SW480 (cell line): ENCODE results near the gene SIGLEC9.
"Not testable (repeated sequence)": the region's sequence is repeated elsewhere in the genome, so short reads cannot be mapped to it uniquely, and the experiment has no call there.

ENCODE experiments used
- DNase-seq: peaks from one replicate; pipeline ENCODE4 v3.0.0-alpha.2; 2016; ENCODE audit warnings: low spot score

The SIGLEC9 gene

GRCh38 chr19:51123802-51124201, 904 bp upstream of the SIGLEC9 start:
- no peak for DNase-seq

DNA sequence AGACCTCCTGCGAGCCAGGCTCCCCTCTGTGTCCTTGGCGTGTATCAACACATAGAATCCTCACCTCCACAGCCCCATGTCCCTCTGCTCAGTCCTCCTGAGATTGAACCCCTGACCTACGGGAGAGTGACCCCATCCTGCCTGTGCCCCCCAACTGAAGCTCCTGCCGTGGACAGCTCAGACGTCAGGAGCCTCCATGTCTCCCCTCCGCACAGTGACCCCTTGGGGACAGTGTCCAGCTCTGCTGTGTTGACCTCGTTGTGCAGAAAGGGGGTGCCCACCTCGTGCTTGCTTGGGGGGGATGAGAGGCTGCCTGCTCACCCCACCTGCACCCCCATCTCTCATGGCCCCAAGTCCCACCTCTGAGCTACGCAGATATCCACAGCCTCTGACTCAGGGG, 490 bp upstream of the SIGLEC9 start:
- no peak for DNase-seq

DNA sequence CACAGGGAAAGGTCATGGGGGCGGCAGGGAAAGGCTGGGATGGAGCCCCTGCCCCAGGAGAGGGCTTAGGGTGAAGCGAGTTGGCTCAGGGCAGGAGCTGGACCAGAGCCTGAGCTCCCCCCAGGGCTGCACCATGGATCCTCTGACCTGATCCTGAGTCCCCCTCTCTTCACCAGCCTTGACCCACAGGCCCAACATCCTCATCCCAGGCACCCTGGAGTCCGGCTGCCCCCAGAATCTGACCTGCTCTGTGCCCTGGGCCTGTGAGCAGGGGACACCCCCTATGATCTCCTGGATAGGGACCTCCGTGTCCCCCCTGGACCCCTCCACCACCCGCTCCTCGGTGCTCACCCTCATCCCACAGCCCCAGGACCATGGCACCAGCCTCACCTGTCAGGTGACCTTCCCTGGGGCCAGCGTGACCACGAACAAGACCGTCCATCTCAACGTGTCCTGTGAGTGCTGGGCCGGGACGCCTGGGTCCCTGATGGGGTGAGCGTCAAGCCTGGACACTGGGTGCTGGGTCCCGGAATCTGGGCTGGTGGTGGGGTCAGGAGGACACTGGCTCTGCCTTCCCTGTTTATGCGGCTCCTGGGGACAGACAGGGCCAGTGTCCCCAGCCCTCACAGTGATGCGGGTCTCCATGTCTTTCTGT, 842 bp downstream of the SIGLEC9 start:
- DNase-seq = no peak

GRCh38 chr19:51127032-51127431, 2.3 kb downstream of the SIGLEC9 start:
- DNase-seq = no peak

GRCh38 chr19:51127755-51128154, 3.0 kb downstream of the SIGLEC9 start:
- no peak for DNase-seq

DNA sequence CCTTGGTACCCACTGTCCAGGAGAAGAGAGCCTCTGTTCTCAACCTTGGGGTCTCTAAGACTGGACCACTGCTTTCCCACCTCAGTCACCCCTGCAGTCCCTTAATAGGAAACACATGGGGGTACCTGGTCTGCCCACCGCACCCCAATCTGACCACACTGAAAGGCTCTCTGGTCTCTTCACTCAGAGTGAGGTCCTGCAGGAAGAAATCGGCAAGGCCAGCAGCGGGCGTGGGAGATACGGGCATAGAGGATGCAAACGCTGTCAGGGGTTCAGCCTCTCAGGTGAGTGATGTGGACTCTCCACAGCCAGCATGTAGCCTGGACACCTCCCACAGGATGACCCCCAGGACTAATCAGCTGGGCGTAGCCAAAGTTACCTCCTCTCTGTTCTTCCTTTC, 3.5 kb downstream of the SIGLEC9 start:
- DNase-seq = no peak

GRCh38 chr19:51129716-51130115, 5.0 kb downstream of the SIGLEC9 start:
- DNase-seq = no peak

GRCh38 chr19:51131780-51132680, 7.3 kb downstream of the SIGLEC9 start:
- no peak for DNase-seq

DNA sequence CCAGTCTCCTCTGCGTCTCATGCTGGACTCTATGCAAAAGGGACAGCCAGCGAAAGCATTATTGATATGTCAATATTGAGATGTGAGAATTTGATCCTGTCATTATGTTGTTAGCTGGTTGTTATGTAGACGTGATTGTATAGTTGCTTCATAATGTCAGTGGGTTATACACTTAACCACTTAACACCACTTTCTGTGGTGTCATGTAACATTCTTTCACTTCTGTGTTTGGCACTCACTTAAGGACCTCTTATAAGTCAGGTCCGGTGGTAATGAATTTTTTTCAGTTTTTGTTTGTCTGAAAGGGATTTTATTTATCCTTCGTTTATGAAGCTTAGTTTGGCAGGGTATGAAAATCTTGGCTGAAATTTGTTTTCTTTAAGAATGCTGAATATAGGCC, 10.3 kb downstream of the SIGLEC9 start:
- no peak for DNase-seq

DNA sequence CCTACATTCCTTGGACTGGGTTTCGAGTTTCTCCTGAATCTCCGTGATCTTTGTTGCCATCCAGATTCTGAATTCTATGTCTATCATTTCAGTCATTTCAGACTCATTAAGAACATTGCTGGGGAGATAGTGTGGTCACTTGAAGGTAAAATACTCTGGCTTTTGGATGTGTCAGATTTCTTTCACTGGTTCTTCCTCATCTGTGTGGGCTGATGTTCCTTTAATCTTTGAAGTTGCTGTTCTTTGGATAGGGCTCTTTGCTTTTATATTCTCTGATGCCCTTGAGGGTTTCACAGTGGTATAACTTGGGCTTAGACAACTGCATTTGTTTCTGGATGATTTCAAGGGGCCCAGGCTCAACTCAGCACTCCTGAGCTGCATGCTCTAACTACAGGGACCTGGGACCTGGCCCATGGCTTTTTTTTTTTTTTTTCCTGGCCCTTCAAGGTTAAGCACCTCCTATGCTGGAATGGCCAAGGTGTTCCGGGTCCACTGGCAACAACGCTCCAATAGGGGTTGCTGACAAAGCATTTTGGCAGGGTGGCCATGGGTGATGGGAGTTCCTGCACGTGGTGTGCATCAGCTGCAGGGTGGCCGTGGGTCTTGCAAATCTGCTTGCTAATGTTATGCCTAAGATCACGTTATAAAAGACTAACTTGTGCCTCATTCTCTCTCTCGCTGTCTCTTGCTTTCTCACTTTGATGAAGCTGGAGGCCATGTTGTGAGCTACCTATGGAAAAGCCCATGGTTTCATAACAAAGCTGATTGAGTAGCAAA, 11.5 kb downstream of the SIGLEC9 start:
- DNase-seq = no peak

DNA sequence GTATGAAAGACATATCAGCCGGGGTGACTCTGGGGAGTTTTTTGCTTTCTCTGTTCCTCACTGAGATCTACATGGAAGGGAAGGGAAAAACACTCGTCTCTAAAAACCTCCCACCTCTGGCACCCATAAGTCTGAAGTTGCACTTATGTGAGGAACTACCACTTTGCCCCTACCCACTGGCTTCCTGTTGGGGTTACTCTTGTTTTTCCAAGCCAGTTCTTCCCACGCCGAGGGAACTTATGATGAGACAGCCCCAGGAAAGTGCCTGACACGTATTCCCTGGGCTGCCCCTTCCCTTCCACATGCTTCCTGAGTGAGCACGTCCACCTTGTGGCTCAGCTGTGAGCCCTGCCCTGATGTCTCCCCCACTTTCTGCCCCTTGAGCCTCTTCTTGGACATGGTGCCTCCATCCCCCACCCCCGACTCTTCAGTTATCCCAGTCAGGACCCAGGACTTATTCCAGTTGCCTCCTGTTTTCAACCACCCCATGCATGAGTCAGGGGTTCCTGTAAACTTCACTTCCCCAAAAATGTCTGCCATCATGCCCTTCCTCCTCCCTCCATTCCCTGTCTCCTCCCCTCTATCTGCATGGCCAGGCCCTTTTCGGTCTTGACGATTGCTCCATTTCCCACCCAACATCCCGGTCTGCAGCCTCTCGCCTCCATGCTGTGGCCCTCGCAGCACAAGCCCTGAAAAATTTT, 12.3 kb downstream of the SIGLEC9 start:
- no peak for DNase-seq

DNA sequence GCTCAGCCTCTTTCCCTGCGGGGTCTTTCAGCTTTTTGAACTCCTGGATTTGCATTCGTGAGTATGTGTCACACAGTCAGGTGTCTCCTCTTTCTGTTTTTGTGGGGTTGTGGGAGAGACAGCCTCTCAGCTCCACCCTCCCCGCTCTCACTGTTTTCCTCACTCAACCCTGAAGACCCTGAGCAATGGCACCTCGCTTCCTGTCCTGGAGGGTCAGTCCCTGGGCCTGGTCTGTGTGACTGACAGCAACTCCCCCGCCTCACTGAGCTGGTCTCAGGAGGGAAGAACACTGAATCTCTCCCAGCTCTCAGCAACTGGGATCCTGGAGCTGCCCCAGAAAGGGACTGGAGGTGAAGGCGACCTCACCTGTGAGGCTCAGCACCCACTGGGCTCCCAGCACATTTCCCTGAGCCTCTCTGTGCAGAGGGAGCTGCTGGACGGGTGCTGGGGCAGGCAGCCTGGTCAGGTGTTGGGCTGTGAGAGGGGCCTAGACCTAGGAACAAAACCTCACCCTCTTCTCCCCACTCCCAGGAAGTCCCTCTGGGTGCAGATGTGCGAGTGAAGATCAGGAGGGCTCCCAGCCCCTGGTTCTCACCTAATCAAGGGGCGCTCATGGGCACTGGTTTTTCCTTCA, 13.2 kb downstream of the SIGLEC9 start:
- no peak for DNase-seq

GRCh38 chr19:51138549-51138979, 13.9 kb downstream of the SIGLEC9 start:
- no peak for DNase-seq

GRCh38 chr19:51139299-51140014, 14.8 kb downstream of the SIGLEC9 start:
- no peak for DNase-seq

DNA sequence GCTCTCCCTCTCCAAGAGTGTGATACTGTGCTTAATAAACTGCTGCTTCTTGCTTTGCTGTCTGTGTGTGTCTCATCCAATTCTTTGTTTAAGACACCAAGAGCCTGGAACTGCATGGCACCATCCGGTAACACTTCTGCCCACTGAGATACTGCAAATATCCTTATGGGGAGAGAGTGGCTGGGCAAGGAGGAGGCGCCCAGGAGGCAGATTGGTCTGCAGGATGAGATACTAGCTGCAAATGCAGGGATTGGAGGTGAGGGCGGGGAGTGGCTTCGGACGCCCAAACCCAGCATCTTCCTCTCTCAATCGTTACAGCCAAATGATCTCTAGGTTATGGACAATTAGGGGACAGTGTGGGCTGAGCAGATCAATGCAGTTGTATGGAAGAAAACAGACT, 15.7 kb downstream of the SIGLEC9 start:
- no peak for DNase-seq

- DNase-seq = no peak
Observed at GRCh38 chr19:51141181-51141580, 16.5 kb downstream of the SIGLEC9 start.

DNA sequence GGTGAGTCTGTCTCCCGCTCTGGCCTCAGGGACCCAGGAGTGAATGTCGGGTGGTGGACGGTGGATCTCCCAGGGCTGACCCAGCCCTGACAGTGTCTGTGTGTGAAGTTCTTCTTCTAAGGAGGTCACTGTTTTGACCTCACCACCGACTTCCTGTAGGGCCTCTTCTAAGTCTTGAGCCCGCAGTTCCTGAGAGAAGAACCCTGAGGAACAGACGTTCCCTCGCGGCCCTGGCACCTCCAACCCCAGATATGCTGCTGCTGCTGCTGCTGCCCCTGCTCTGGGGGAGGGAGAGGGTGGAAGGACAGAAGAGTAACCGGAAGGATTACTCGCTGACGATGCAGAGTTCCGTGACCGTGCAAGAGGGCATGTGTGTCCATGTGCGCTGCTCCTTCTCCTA, 17.4 kb downstream of the SIGLEC9 start, which contains the start of gene SIGLEC7:
Gene SIGLEC7, plus strand, starts transcription at position 183 of the 400 bp plus-strand sequence. Its CDS starts 69 bp downstream, at position 252.
- DNase-seq = no peak

DNA sequence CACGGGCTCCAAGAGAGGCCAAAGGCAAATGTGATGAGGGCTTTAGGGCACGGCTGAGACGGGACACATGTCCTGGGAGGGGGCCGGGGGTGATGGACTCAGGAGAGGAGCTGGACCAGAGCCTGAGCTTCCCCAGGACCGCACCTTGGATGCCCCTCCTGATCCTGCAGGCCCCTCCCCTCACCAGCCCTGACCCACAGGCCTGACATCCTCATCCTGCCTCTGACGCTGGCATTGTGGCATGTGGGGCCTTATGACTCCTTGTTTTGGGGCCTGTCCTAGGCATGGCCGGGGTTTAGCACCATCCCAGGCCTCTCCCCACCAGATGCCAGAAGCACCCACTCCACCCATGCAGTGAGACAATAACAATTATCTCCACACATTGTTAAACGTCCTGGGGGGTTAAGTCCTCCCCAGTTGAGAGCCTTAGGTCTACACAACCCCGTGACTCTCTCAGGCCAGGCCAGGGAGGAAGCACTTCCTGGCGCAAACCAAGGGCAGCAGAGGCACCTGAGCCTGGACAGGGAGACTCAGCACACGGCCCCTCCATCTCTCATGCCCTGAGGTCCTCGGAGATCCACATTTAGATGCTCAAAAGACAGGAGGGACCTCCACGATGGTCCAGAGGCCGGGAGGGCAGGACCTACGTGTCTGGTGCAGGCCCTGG, 18.2 kb downstream of the SIGLEC9 start:
- not testable (repeated sequence) for DNase-seq

DNA sequence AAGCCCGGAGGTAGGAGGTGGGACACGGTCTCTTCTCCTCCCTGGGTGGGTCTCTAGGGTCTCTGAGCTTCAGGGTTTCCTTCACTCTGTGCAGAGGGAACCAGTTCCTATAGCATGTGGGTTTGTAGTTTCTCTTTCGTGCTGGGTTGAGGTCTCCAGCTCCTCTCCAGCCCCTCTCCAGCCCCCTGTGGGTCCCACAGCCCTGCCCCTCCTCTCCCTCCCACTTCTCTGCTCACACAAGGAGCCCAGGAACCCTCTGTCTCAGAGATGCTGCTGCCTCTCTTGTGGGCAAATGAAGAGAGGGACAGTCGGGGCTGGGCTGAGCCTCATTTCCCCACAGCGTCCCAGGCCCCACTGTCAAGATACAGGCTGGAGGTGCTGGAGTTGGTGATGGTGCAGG, 18.8 kb downstream of the SIGLEC9 start:
- DNase-seq = no peak

DNA sequence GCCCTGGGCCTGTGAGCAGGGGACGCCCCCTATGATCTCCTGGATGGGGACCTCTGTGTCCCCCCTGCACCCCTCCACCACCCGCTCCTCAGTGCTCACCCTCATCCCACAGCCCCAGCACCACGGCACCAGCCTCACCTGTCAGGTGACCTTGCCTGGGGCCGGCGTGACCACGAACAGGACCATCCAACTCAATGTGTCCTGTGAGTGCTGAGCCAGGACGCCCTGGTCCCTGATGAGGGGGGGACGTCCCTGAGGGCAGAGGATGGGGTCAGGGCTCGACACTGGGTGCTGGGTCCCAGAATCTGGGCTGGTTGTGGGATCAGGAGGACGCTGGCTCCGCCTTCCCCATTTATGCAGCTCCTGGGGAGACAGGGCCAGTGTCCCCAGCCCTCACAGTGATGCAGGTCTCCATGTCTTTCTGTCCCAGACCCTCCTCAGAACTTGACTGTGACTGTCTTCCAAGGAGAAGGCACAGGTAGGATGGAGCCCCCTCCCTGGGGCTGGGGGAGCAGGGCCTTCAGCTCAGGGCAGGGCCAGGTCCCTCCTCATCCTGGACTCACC, 19.9 kb downstream of the SIGLEC9 start:
- no peak for DNase-seq
